Measurements from ENCODE around the gene MAN2A1. TPM values are rescaled to one million over a fixed set of nuclear protein-coding genes. Genes with fewer than 3 reads are reported as not detected.

Gene MAN2A1
- polyA plus RNA-seq, 1 donor from 2014 or later: 5.7 TPM

- Histone ChIP-seq H3K36me3 (ENCODE audit: insufficient read depth, low read length) (no peaks in the 10 kb centered on the region), H3K4me2 (ENCODE audit: low read length) (peak overlapping the region; percentile 89), H3K79me2 (replicated peaks; ENCODE audit: insufficient read depth, low read length) (peaks cover 39% of the 10 kb centered on the region), H3K9me2 (ENCODE audit: insufficient read depth, low read length) (no peaks in the 10 kb centered on the region), H4K20me1 (ENCODE audit: insufficient read depth) (no peaks in the 10 kb centered on the region), H2AFZ (ENCODE audit: low read depth, low read length) (peak overlapping the region; percentile 42), H3K27ac (ENCODE audit: low read length) (no peak overlapping the region), H3K4me3 (ENCODE audit: low read length) (peak overlapping the region; percentile 95), H3K9me3 (ENCODE audit: low read length) (peaks cover 5% of the 10 kb centered on the region), H3K9ac (ENCODE audit: low read length) (peak overlapping the region; percentile 61), H3K27me3 (ENCODE audit: insufficient read depth, low read depth, low read length) (no peaks in the 10 kb centered on the region), H3F3A (ENCODE audit: insufficient read depth, low read length, poor library complexity, severe bottlenecking) (no peaks in the 10 kb centered on the region)
- TF ChIP-seq POLR2AphosphoS5 (IDR thresholded peaks at IDR 0.05) (no peak), RAD21 (conservative IDR thresholded peaks at IDR 0.05) (peak; percentile 78), MXI1 (conservative IDR thresholded peaks at IDR 0.05; ENCODE audit: poor library complexity, severe bottlenecking) (peak; percentile 77), REST (IDR thresholded peaks at IDR 0.05; ENCODE audit: borderline replicate concordance) (no peak), EZH2 (IDR thresholded peaks at IDR 0.05; ENCODE audit: borderline replicate concordance, insufficient read depth, low read length, poor library complexity, severe bottlenecking) (no peak), SMC3 (conservative IDR thresholded peaks at IDR 0.05; ENCODE audit: poor library complexity) (peak; percentile 75)
- TF ChIP-seq, protein P1, sequence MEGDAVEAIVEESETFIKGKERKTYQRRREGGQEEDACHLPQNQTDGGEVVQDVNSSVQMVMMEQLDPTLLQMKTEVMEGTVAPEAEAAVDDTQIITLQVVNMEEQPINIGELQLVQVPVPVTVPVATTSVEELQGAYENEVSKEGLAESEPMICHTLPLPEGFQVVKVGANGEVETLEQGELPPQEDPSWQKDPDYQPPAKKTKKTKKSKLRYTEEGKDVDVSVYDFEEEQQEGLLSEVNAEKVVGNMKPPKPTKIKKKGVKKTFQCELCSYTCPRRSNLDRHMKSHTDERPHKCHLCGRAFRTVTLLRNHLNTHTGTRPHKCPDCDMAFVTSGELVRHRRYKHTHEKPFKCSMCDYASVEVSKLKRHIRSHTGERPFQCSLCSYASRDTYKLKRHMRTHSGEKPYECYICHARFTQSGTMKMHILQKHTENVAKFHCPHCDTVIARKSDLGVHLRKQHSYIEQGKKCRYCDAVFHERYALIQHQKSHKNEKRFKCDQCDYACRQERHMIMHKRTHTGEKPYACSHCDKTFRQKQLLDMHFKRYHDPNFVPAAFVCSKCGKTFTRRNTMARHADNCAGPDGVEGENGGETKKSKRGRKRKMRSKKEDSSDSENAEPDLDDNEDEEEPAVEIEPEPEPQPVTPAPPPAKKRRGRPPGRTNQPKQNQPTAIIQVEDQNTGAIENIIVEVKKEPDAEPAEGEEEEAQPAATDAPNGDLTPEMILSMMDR (IDR thresholded peaks at IDR 0.05; ENCODE audit: poor library complexity, severe bottlenecking): peak; percentile 78
Measured at GRCh38 chr5:109690975-109691574, 1.3 kb downstream of the MAN2A1 start.

GRCh38 chr5:109691996-109692395, 2.3 kb downstream of the MAN2A1 start:
- H3K27ac ChIP-seq (ENCODE audit: low read length): no peak overlapping the region
- no peaks in the 10 kb centered on the region for H3K27me3 ChIP-seq (ENCODE audit: insufficient read depth, low read depth, low read length)
- no peaks in the 10 kb centered on the region for H3F3A ChIP-seq (ENCODE audit: insufficient read depth, low read length, poor library complexity, severe bottlenecking)
- H4K20me1 ChIP-seq (ENCODE audit: insufficient read depth): no peaks in the 10 kb centered on the region
- H3K79me2 ChIP-seq (replicated peaks; ENCODE audit: insufficient read depth, low read length): peaks cover 39% of the 10 kb centered on the region
- H3K9me3 ChIP-seq (ENCODE audit: low read length): peaks cover 5% of the 10 kb centered on the region
- H2AFZ ChIP-seq (ENCODE audit: low read depth, low read length): no peak overlapping the region
- peak overlapping the region; percentile 95 for H3K4me3 ChIP-seq (ENCODE audit: low read length)
- H3K36me3 ChIP-seq (ENCODE audit: insufficient read depth, low read length): no peaks in the 10 kb centered on the region
- TF ChIP-seq REST (IDR thresholded peaks at IDR 0.05; ENCODE audit: borderline replicate concordance) (no peak), RAD21 (conservative IDR thresholded peaks at IDR 0.05) (no peak), TAF1 (IDR thresholded peaks at IDR 0.05; ENCODE audit: low read depth) (no peak), EZH2 (IDR thresholded peaks at IDR 0.05; ENCODE audit: borderline replicate concordance, insufficient read depth, low read length, poor library complexity, severe bottlenecking) (no peak), SMC3 (conservative IDR thresholded peaks at IDR 0.05; ENCODE audit: poor library complexity) (no peak), EP300 (conservative IDR thresholded peaks at IDR 0.05; ENCODE audit: poor library complexity, severe bottlenecking) (no peak), MXI1 (conservative IDR thresholded peaks at IDR 0.05; ENCODE audit: poor library complexity, severe bottlenecking) (no peak), POLR2AphosphoS5 (IDR thresholded peaks at IDR 0.05) (no peak)
- TF ChIP-seq, protein P1 (IDR thresholded peaks at IDR 0.05; ENCODE audit: poor library complexity, severe bottlenecking): no peak
- no peaks in the 10 kb centered on the region for H3K9me2 ChIP-seq (ENCODE audit: insufficient read depth, low read length)
- no peak overlapping the region for H3K4me2 ChIP-seq (ENCODE audit: low read length)
- H3K9ac ChIP-seq (ENCODE audit: low read length): no peak overlapping the region

Data from neural cell (in vitro differentiated cells).